ENCODE results near the gene A2M. TPM values are rescaled to one million over a fixed set of nuclear protein-coding genes. Genes with fewer than 3 reads are reported as not detected.

Gene A2M
- total and polyA plus RNA-seq, 4 experiments from 2014 or later: 3.0 to 3.2 (median 3.1) TPM; not detected in 1

DNA sequence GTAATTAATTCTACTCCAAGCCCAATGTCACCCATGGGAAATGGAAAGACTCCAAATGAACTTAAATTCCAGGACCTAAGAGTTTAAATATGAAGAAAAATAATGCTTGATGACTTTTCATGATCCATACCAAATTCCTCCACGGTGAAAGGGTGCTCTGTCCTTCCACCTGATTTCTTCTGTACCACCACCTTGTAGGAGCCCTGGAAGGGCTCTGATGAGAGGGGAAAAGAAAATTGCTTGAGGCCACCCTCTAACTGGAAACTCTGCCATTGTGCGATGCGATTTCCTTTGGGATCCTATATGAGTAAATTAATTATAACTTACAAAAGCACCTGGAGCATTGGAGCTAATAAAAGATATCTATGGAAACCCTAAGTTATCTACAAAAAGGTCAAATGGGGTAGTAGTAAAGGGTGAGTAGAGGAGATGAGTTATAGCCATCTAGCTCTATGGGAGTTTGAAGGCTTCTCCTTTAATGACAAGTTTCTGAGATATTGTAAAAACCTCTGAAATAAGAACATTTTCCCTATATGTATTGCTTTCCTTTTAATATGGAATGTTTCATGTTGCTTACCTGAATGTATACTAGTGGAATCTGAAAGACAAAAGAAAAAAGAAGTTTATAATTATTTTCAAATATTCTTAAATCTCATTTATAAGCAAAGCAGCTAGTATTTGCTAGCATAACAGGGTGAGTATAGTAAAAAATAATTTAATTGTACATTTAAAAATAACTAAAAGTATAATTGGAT lies 5.8 kb downstream of the A2M start:
- Mint-ChIP-seq H3K36me3 (peaks cover 27 to 41% of the 10 kb centered on the region in 2 donors), H3K27me3 (no peaks in the 10 kb centered on the region), H3K9me3 (no peaks in the 10 kb centered on the region), H3K4me1 (peaks cover 1 to 11% (median 7%) of the 10 kb centered on the region in 4 donors), H3K4me3 (no peak overlapping the region), H3K27ac (no peak overlapping the region)
- POLR2A ChIA-PET (ENCODE audit: partially characterized antibody): no interaction called here
- no peak for DNase-seq
- Histone ChIP-seq H3K9me3 (ENCODE audit: control insufficient read depth in 1 of 2, low read length in 2 of 2) (no peaks in the 10 kb centered on the region), H3K27ac (ENCODE audit: low read depth, low read length) (no peak overlapping the region), H3K4me3 (ENCODE audit: low read length in 2 of 2) (no peak overlapping the region), H3K4me1 (ENCODE audit: insufficient read depth, low read length) (no peaks in the 10 kb centered on the region), H3K27me3 (ENCODE audit: insufficient read depth, low read length) (no peaks in the 10 kb centered on the region), H3K36me3 (ENCODE audit: insufficient read depth, low read length) (no peaks in the 10 kb centered on the region)
- intact Hi-C loops (cut with micrococcal nuclease): no loop called here
- CTCF ChIA-PET (ENCODE audit: partially characterized antibody): no interaction called here

DNA sequence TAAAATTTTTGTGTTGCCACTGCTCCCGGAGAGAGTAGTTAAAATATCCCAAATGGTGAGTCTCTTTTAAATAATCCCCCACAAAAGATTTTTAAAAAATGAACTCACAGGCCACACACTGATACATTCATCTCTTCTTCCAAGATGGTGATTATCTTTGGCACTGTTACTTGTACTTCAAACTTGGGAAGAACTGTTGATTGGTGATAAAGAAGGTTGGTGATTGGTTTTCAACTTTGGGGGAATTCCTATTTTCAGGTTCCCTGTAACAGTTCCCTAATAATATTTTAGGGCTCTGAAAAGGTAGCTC lies 6.6 kb downstream of the A2M start:
- ChIA-PET POLR2A (ENCODE audit: partially characterized antibody) (no interaction called here), CTCF (ENCODE audit: partially characterized antibody) (no interaction called here)
- Histone ChIP-seq H3K27me3 (ENCODE audit: insufficient read depth, low read length) (no peaks in the 10 kb centered on the region), H3K4me1 (ENCODE audit: insufficient read depth, low read length) (no peaks in the 10 kb centered on the region), H3K36me3 (ENCODE audit: insufficient read depth, low read length) (no peaks in the 10 kb centered on the region), H3K27ac (ENCODE audit: low read depth, low read length) (no peak overlapping the region), H3K9me3 (ENCODE audit: control insufficient read depth in 1 of 2, low read length in 2 of 2) (no peaks in the 10 kb centered on the region), H3K4me3 (ENCODE audit: low read length in 2 of 2) (no peak overlapping the region)
- H3K27me3 Mint-ChIP-seq: no peaks in the 10 kb centered on the region
- H3K27ac Mint-ChIP-seq: peak overlapping the region in 1 of 7 donors; percentile 3
- peaks cover 0 to 11% (median 7%) of the 10 kb centered on the region in 4 donors for H3K4me1 Mint-ChIP-seq
- H3K36me3 Mint-ChIP-seq: peaks cover 27 to 41% of the 10 kb centered on the region in 2 donors
- no peaks in the 10 kb centered on the region for H3K9me3 Mint-ChIP-seq
- no peak overlapping the region for H3K4me3 Mint-ChIP-seq
- DNase-seq: no peak
- intact Hi-C loops (cut with micrococcal nuclease): no loop called here

DNA sequence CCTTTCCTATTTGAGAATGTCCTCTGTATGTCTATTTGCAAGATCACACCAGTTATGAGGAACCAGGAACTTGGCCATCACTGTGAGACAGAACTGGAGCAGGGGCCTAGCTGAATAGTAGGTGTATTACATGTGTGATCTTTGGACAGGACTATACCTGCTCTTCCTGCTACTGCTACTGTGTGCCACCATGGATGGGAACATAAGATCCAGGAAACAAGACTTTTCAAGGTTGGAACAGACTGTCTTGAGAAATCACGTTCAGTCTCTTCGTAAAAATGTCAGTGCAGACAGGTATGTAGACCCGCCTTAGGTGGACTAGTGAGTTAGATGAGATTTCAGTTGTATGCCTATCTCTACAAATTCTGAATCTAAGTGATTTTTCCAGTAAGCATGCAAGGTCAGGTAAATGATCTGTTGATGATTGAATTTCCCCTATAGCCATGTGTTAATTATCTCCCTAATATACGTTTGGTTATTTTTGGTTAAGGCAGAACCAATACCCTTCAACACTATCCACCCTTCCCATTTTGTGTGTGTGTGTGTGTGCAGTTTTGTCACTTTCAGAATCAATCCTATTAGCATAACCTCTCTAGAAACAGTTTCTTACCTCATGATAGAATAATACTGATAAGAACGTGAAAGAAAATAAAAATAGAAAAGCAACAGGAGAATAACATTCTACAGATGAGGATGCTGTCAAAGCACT lies 7.1 kb downstream of the A2M start:
- no peak overlapping the region for H3K27ac Mint-ChIP-seq
- H3K27ac ChIP-seq (ENCODE audit: low read depth, low read length): no peak overlapping the region
- H3K4me3 Mint-ChIP-seq: no peak overlapping the region
- no peaks in the 10 kb centered on the region for H3K9me3 ChIP-seq (ENCODE audit: control insufficient read depth in 1 of 2, low read length in 2 of 2)
- no peaks in the 10 kb centered on the region for H3K9me3 Mint-ChIP-seq
- no peak for DNase-seq
- no peaks in the 10 kb centered on the region for H3K27me3 ChIP-seq (ENCODE audit: insufficient read depth, low read length)
- no peaks in the 10 kb centered on the region for H3K27me3 Mint-ChIP-seq
- no peaks in the 10 kb centered on the region for H3K4me1 ChIP-seq (ENCODE audit: insufficient read depth, low read length)
- no peak overlapping the region for H3K4me3 ChIP-seq (ENCODE audit: low read length in 2 of 2)
- H3K36me3 Mint-ChIP-seq: peaks cover 27 to 41% of the 10 kb centered on the region in 2 donors
- ChIA-PET CTCF (ENCODE audit: partially characterized antibody) (no interaction called here), POLR2A (ENCODE audit: partially characterized antibody) (no interaction called here)
- H3K36me3 ChIP-seq (ENCODE audit: insufficient read depth, low read length): no peaks in the 10 kb centered on the region
- peaks cover 0 to 11% (median 7%) of the 10 kb centered on the region in 4 donors for H3K4me1 Mint-ChIP-seq
- intact Hi-C loops (cut with micrococcal nuclease): no loop called here

GRCh38 chr12:9107542-9107873 lies 8.2 kb downstream of the A2M start:
- intact Hi-C loops (cut with micrococcal nuclease): no loop called here
- H3K9me3 ChIP-seq (ENCODE audit: control insufficient read depth in 1 of 2, low read length in 2 of 2): no peaks in the 10 kb centered on the region
- no peaks in the 10 kb centered on the region for H3K27me3 ChIP-seq (ENCODE audit: insufficient read depth, low read length)
- Mint-ChIP-seq H3K4me3 (no peak overlapping the region), H3K27ac (peak overlapping the region in 1 of 7 donors; percentile 11), H3K4me1 (peaks cover 0 to 9% (median 6%) of the 10 kb centered on the region in 4 donors), H3K36me3 (peaks cover 20 to 33% of the 10 kb centered on the region in 2 donors), H3K27me3 (no peaks in the 10 kb centered on the region), H3K9me3 (no peaks in the 10 kb centered on the region)
- CTCF ChIA-PET (ENCODE audit: partially characterized antibody): no interaction called here
- POLR2A ChIA-PET (ENCODE audit: partially characterized antibody): no interaction called here
- H3K27ac ChIP-seq (ENCODE audit: low read depth, low read length): no peak overlapping the region
- no peaks in the 10 kb centered on the region for H3K36me3 ChIP-seq (ENCODE audit: insufficient read depth, low read length)
- no peak for DNase-seq
- no peak overlapping the region for H3K4me3 ChIP-seq (ENCODE audit: low read length in 2 of 2)
- no peaks in the 10 kb centered on the region for H3K4me1 ChIP-seq (ENCODE audit: insufficient read depth, low read length)

- ChIA-PET POLR2A (ENCODE audit: partially characterized antibody) (no interaction called here), CTCF (ENCODE audit: partially characterized antibody) (no interaction called here)
- Histone ChIP-seq H3K4me3 (ENCODE audit: low read length in 2 of 2) (no peak overlapping the region), H3K9me3 (ENCODE audit: control insufficient read depth in 1 of 2, low read length in 2 of 2) (no peaks in the 10 kb centered on the region), H3K4me1 (ENCODE audit: insufficient read depth, low read length) (no peaks in the 10 kb centered on the region), H3K27ac (ENCODE audit: low read depth, low read length) (no peak overlapping the region), H3K27me3 (ENCODE audit: insufficient read depth, low read length) (no peaks in the 10 kb centered on the region), H3K36me3 (ENCODE audit: insufficient read depth, low read length) (no peaks in the 10 kb centered on the region)
- no peaks in the 10 kb centered on the region for H3K9me3 Mint-ChIP-seq
- H3K4me1 Mint-ChIP-seq: peaks cover 0 to 9% (median 5%) of the 10 kb centered on the region in 4 donors
- DNase-seq: no peak
- H3K4me3 Mint-ChIP-seq: no peak overlapping the region
- H3K27me3 Mint-ChIP-seq: no peaks in the 10 kb centered on the region
- H3K27ac Mint-ChIP-seq: no peak overlapping the region
- intact Hi-C loops (cut with micrococcal nuclease): no loop called here
- peaks cover 17 to 34% of the 10 kb centered on the region in 2 donors for H3K36me3 Mint-ChIP-seq
Measured at GRCh38 chr12:9106610-9107541, 8.8 kb downstream of the A2M start.

DNA sequence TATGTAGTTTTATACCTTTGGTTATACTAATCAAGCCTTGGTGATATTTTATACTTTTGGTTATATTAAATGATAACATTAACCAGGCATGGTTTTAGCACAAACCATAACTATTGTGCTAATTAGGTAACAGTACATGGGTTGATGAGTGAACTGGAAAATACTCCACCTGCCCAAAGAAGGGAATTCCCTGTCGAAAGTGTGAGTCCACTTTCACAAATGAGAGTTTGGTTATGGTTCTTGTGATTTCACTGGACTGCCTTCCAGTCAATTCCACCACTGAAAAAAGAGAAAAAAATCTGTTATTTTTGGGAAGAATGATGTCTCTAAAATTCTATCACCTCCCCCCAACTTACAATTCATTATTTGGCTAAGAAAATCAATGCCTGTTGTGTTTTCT lies 9.7 kb downstream of the A2M start:
- no peak for DNase-seq
- Mint-ChIP-seq H3K36me3 (peaks cover 16 to 33% of the 10 kb centered on the region in 2 donors), H3K4me3 (no peak overlapping the region), H3K4me1 (peaks cover 1 to 4% (median 3%) of the 10 kb centered on the region in 4 donors), H3K27me3 (no peaks in the 10 kb centered on the region), H3K9me3 (no peaks in the 10 kb centered on the region), H3K27ac (no peak overlapping the region)
- Histone ChIP-seq H3K9me3 (ENCODE audit: control insufficient read depth in 1 of 2, low read length in 2 of 2) (no peaks in the 10 kb centered on the region), H3K27ac (ENCODE audit: low read depth, low read length) (no peak overlapping the region), H3K27me3 (ENCODE audit: insufficient read depth, low read length) (no peaks in the 10 kb centered on the region), H3K4me1 (ENCODE audit: insufficient read depth, low read length) (no peaks in the 10 kb centered on the region), H3K4me3 (ENCODE audit: low read length in 2 of 2) (no peak overlapping the region), H3K36me3 (ENCODE audit: insufficient read depth, low read length) (no peaks in the 10 kb centered on the region)
- POLR2A ChIA-PET (ENCODE audit: partially characterized antibody): no interaction called here
- CTCF ChIA-PET (ENCODE audit: partially characterized antibody): no interaction called here
- intact Hi-C loops (cut with micrococcal nuclease): no loop called here

DNA sequence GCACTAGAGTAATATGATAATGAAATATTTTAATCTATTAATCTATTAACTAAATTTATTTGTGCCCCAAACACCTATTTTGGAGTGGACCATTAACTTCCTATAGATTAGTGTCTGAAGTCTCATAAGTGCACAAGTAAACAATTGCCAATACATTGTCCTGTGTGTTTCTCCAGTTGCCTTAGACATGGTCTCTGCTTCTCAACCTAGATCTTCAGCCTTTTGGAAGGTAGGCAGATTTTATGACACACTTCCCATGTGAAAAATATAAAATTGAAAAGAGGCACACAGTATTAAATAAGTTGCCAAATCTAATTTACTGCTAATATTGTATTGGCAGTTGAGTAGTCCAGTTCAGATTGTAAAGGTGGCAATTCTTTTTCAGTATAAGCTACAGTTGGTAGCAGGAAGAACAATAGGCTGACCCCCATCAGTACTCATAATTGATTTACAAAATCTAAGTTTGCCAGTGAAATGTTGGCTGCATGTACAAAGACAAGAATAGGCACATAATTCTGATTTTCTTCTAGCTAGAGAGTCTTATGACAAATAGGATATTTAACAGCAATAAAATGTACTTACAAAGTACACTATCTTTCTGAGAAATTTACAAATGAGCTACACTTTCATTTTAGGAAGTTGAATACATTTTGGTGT lies 10.8 kb downstream of the A2M start:
- CTCF ChIA-PET (ENCODE audit: partially characterized antibody): no interaction called here
- H3K27me3 ChIP-seq (ENCODE audit: insufficient read depth, low read length): no peaks in the 10 kb centered on the region
- no peaks in the 10 kb centered on the region for H3K9me3 ChIP-seq (ENCODE audit: control insufficient read depth in 1 of 2, low read length in 2 of 2)
- Mint-ChIP-seq H3K4me3 (no peak overlapping the region), H3K27me3 (no peaks in the 10 kb centered on the region), H3K9me3 (no peaks in the 10 kb centered on the region), H3K27ac (no peak overlapping the region), H3K36me3 (peaks cover 18 to 37% of the 10 kb centered on the region in 2 donors), H3K4me1 (peaks cover 1 to 5% (median 3%) of the 10 kb centered on the region in 4 donors)
- H3K27ac ChIP-seq (ENCODE audit: low read depth, low read length): no peak overlapping the region
- POLR2A ChIA-PET (ENCODE audit: partially characterized antibody): no interaction called here
- H3K4me3 ChIP-seq (ENCODE audit: low read length in 2 of 2): no peak overlapping the region
- no peak for DNase-seq
- H3K36me3 ChIP-seq (ENCODE audit: insufficient read depth, low read length): no peaks in the 10 kb centered on the region
- intact Hi-C loops (cut with micrococcal nuclease): no loop called here
- no peaks in the 10 kb centered on the region for H3K4me1 ChIP-seq (ENCODE audit: insufficient read depth, low read length)
